Measurements from ENCODE around the gene GRID1. TPM values are rescaled to one million over a fixed set of nuclear protein-coding genes. Genes with fewer than 3 reads are reported as not detected.

Gene GRID1
- total RNA-seq, 1 experiment from 2014 or later: 0.37 TPM

- TF ChIP-seq FOXP4 (CRISPR knock-in tag; IDR thresholded peaks at IDR 0.05): no peak
- no peak for TF ChIP-seq E2F5 (CRISPR knock-in tag; IDR thresholded peaks at IDR 0.05)
- TF ChIP-seq MLX (CRISPR knock-in tag; IDR thresholded peaks at IDR 0.05): no peak
- no peak for TF ChIP-seq MYBL2 (CRISPR knock-in tag; IDR thresholded peaks at IDR 0.05)
- TF ChIP-seq CTCF (IDR thresholded peaks at IDR 0.05): no peak
- no peak for TF ChIP-seq CBFB (CRISPR knock-in tag; IDR thresholded peaks at IDR 0.05; ENCODE audit: low read depth)
Observed at GRCh38 chr10:85635650-85636049, 730.9 kb downstream of the GRID1 start (continued).

- ChIA-PET POLR2A (no interaction called here), CTCF (no interaction called here)
- Mint-ChIP-seq H3K4me1 (no peaks in the 10 kb centered on the region), H3K27ac (no peak overlapping the region), H3K9me3 (no peaks in the 10 kb centered on the region), H3K27me3 (ENCODE audit: low read depth) (no peaks in the 10 kb centered on the region; the same call in 1 of the 2 replicates), H3K4me3 (no peak overlapping the region), H3K36me3 (no peaks in the 10 kb centered on the region)
- DNase-seq (ENCODE audit: low spot score) (no peak), ATAC-seq (no peak)
- TF ChIP-seq FOXJ3 (CRISPR knock-in tag; IDR thresholded peaks at IDR 0.05; ENCODE audit: borderline replicate concordance) (no peak), ELF4 (CRISPR knock-in tag; IDR thresholded peaks at IDR 0.05; ENCODE audit: low read depth) (no peak), ZNF317 (CRISPR knock-in tag; IDR thresholded peaks at IDR 0.05; ENCODE audit: borderline replicate concordance, low read depth) (no peak), CREB1 (CRISPR knock-in tag; IDR thresholded peaks at IDR 0.05) (no peak), PRRX2 (CRISPR knock-in tag; IDR thresholded peaks at IDR 0.05) (no peak), AR (CRISPR knock-in tag; IDR thresholded peaks at IDR 0.05) (no peak), SMAD3 (CRISPR knock-in tag; IDR thresholded peaks at IDR 0.05; ENCODE audit: borderline replicate concordance) (no peak), GRHL2 (CRISPR knock-in tag; IDR thresholded peaks at IDR 0.05; ENCODE audit: insufficient replicate concordance, severe bottlenecking) (no peak), SP1 (CRISPR knock-in tag; conservative IDR thresholded peaks at IDR 0.05) (no peak)
Observed at GRCh38 chr10:85624511-85624910, 742.1 kb downstream of the GRID1 start.

- no peak for DNase-seq (ENCODE audit: low spot score)
- ChIA-PET POLR2A (no interaction called here), CTCF (interaction anchor here (1.8 kb wide), 1 partner anchor 10 kb away, joined by 5 read pairs; no protein-coding TSS in a partner anchor)
- no peak for ATAC-seq
- Mint-ChIP-seq H3K9me3 (no peaks in the 10 kb centered on the region), H3K4me1 (no peaks in the 10 kb centered on the region), H3K27me3 (ENCODE audit: low read depth) (no peaks in the 10 kb centered on the region; the same call in 1 of the 2 replicates), H3K4me3 (no peak overlapping the region), H3K27ac (no peak overlapping the region), H3K36me3 (no peaks in the 10 kb centered on the region)
- TF ChIP-seq NFE2L1 (CRISPR knock-in tag; IDR thresholded peaks at IDR 0.05) (no peak), FOXP4 (CRISPR knock-in tag; IDR thresholded peaks at IDR 0.05) (no peak)
Observed at GRCh38 chr10:85623758-85624157, 742.8 kb downstream of the GRID1 start.

Measured in WTC11 (cell line).